Kidney (tissue), 14 donors: Measurements from ENCODE around the gene DNAH17. TPM values are rescaled to one million over a fixed set of nuclear protein-coding genes. Genes with fewer than 3 reads are reported as not detected.

ENCODE experiments used
- DNase-seq, 5 donors: peaks; one replicate each; pipeline ENCODE4 v3.0.0-alpha.2; 2013 to 2020
- FAIRE-seq: peaks from 2 replicates; lab custom pipeline; 2012; peaks lifted over from hg19 to GRCh38; lab: Jason Lieb, UNC
- H3K27ac ChIP-seq, 2 donors: one replicate each; pipeline ENCODE4 v1.7.0; 2013; ENCODE audit warnings: low read depth in 2 of 2, low read length in 2 of 2, inconsistent platforms in 1 of 2
- H3K27me3 ChIP-seq: one replicate; pipeline ENCODE4 v1.7.1; 2013; ENCODE audit warnings: low read length, inconsistent platforms; ENCODE audit not compliant: control insufficient read depth, insufficient read depth
- H3K36me3 ChIP-seq, 3 donors: one replicate each; pipeline versions ENCODE4 v1.7.0 to v1.7.1; 2013; ENCODE audit warnings: low read length in 3 of 3, control low read depth in 1 of 3, inconsistent platforms in 1 of 3; ENCODE audit not compliant: insufficient read depth in 3 of 3, control insufficient read depth in 2 of 3
- H3K4me1 ChIP-seq, 3 donors: one replicate each; pipeline versions ENCODE4 v1.7.0 to v1.7.1; 2013; ENCODE audit warnings: low read length in 3 of 3, inconsistent platforms in 1 of 3, low read depth in 1 of 3; ENCODE audit not compliant: control insufficient read depth in 2 of 3, insufficient read depth in 2 of 3
- H3K4me3 ChIP-seq, 3 donors: one replicate each; pipeline versions ENCODE4 v1.7.0 to v1.8.1; 2013; ENCODE audit warnings: low read length in 3 of 3, control low read depth in 1 of 3, inconsistent platforms in 1 of 3
- H3K9ac ChIP-seq, 3 donors: one replicate each; pipeline versions ENCODE4 v1.7.0 to v1.7.1; 2013; ENCODE audit warnings: low read length in 3 of 3, control low read depth in 1 of 3, inconsistent platforms in 1 of 3
- H3K9me3 ChIP-seq, 3 donors: one replicate each; pipeline versions ENCODE4 v1.7.0 to v1.7.1; 2013; ENCODE audit warnings: low read length in 3 of 3, control low read depth in 1 of 3, inconsistent platforms in 1 of 3; ENCODE audit not compliant: control insufficient read depth in 2 of 3, insufficient read depth in 1 of 3
- CTCF ChIP-seq: IDR thresholded peaks from 3 replicates; pipeline ENCODE4 v1.5.1; 2012; ENCODE audit warnings: mild to moderate bottlenecking, moderate library complexity, borderline replicate concordance; ENCODE audit not compliant: insufficient read depth; ENCODE audit errors: extremely low read depth
- intact Hi-C: fragments of 100-400 bp; cut with DNase I; formaldehyde crosslinking; loops from one replicate; pipeline ENCODE4 v1.11.1; 2022
- polyA plus RNA-seq: library from polyadenylated mRNA; stranded (reverse); fragments of 350-450 nt; fragmentation: Illumina TruSeq; extraction: RNeasy Lipid Tissue Mini Kit (QIAGEN cat#74804); gene quantifications from one replicate; pipeline ENCODE4 v1.2.3, GENCODE V29; 2014; ENCODE audit warnings: low read depth, low replicate concordance; ENCODE audit not compliant: insufficient read depth
- total RNA-seq: library from RNA; stranded (reverse); fragmentation: NEBNext Ultra II Directional; extraction: Animal tissue kit (Norgen Biotek cat#: 25700); gene quantifications from one replicate; pipeline ENCODE4 v1.2.1, GENCODE V29; 2021
- donor health status: control.
- donor health status: control.
- donor health status: control.
- donor health status: control.
- donor health status: control.
- donor health status: DM: yes; HTN: yes; CAD: no.
- donor health status: Normal renal cell carcinoma (clear cell type).

The DNAH17 gene
- total and polyA plus RNA-seq, 2 donors from 2014 or later, result 0.09 to 0.17 TPM

- no peaks in the 10 kb centered on the region for H3K36me3 ChIP-seq
- no peak overlapping the region for H3K27ac ChIP-seq
- TF ChIP-seq CTCF, result no peak
- H3K9me3 ChIP-seq, result peaks cover 0 to 6% (median 3%) of the 10 kb centered on the region in 3 donors
- no peak for FAIRE-seq
- no peak overlapping the region for H3K9ac ChIP-seq
- no peaks in the 10 kb centered on the region for H3K4me1 ChIP-seq
- H3K27me3 ChIP-seq, result no peaks in the 10 kb centered on the region
- DNase-seq, result no peak
- intact Hi-C loops, result no loop called here
- H3K4me3 ChIP-seq, result no peak overlapping the region
Observed at GRCh38 chr17:78475211-78475610, 102.0 kb downstream of the DNAH17 start.

- Histone ChIP-seq H3K4me3 (no peak overlapping the region), H3K36me3 (no peaks in the 10 kb centered on the region), H3K4me1 (no peaks in the 10 kb centered on the region), H3K9me3 (peaks cover 0 to 6% (median 3%) of the 10 kb centered on the region in 3 donors), H3K27me3 (no peaks in the 10 kb centered on the region), H3K27ac (no peak overlapping the region), H3K9ac (no peak overlapping the region)
- FAIRE-seq, result no peak
- intact Hi-C loops, result no loop called here
- DNase-seq, result no peak
- no peak for TF ChIP-seq CTCF
Observed at GRCh38 chr17:78474614-78475146, 102.5 kb downstream of the DNAH17 start.

GRCh38 chr17:78473951-78474613 lies 103.1 kb downstream of the DNAH17 start:
- no peaks in the 10 kb centered on the region for H3K4me1 ChIP-seq
- H3K27ac ChIP-seq, result no peak overlapping the region
- H3K36me3 ChIP-seq, result no peaks in the 10 kb centered on the region
- no peaks in the 10 kb centered on the region for H3K27me3 ChIP-seq
- DNase-seq, result no peak
- no peak overlapping the region for H3K4me3 ChIP-seq
- peaks cover 0 to 6% (median 3%) of the 10 kb centered on the region in 3 donors for H3K9me3 ChIP-seq
- intact Hi-C loops, result no loop called here
- FAIRE-seq, result no peak
- H3K9ac ChIP-seq, result no peak overlapping the region
- TF ChIP-seq CTCF, result no peak
